Fibroblast of skin of left biceps (primary cell): ENCODE results near the gene CHRNA4.

Experiments
- DNase-seq, 2 experiments: peaks; one replicate each; pipeline ENCODE4 v3.0.0-alpha.2; 2013; ENCODE audit warnings: low read depth in 2 of 2

Gene CHRNA4

DNA sequence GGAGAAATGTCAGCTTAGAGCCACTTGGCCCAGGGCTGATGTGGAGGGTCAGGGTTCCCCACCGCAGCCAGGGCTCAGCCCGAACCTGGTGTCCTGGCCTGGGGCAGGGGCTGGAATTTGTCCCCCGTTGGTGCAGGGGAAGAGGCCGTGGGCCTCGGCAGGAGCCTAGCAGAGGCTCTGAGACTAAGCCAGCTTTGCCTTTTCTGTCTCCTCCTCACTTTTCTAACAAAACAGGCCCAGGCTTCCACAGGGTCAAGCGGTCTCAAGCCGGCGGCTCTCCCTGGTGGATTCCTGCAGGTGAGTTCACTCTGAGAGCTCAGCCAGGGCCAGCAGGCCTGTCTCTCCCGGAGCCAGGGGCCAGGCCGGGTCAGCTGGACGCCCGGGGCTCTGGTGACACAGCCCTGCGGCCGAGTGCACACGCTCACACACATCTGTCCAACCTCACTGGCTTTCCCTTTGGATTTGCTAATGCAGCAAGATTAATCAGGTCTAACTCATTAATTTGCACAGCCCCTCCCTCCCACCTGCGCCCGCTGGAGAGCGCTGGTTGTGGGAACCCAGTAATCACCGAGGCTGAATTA, 2.9 kb upstream of the CHRNA4 start:
- DNase-seq: no peak

DNA sequence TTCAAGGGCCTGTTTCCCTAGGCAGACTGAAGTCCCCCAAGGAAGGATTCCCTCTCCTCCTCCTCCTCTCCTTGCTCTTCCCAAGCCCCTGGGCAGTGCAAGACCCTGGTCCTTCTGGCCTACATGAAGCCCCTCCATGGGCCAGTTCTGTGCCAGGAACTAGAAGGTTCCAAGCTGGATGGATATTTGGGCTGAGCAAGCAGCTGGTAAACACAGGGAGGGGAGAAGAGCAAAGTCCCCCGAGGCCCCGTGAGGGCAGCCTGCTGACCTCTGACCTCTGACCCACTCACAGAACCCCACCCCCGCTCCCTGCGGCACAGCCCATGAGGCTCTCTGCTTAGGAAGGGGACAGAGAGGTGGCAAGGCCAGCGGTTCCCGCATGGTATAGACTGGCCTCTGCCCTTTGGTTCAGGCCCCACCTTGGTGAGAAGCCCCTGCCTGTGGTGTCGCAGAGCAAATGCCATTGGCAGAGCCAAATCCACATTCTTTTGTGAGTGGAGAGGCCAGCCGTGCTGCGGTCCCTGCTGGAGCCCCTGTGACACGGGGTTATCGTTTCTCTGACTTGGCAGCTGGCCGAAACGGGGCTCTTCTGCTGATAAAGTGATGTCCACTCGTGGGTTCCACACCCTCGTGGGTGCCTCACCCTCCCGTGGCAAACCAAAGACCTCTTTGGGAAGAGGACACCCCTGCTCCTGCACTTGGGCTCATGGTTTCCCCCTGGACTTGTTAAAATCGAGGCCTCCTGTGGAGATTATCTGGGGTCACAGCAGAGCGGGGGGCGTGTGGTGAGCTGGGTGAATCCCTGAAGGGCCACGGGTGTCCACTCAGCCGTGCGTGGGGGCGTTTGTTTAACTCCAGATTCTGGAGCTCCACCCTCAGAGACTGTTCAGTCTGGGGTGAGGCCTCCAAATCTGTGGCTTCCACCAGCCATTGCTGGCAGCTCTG, 2.1 kb upstream of the CHRNA4 start:
- DNase-seq: no peak

DNA sequence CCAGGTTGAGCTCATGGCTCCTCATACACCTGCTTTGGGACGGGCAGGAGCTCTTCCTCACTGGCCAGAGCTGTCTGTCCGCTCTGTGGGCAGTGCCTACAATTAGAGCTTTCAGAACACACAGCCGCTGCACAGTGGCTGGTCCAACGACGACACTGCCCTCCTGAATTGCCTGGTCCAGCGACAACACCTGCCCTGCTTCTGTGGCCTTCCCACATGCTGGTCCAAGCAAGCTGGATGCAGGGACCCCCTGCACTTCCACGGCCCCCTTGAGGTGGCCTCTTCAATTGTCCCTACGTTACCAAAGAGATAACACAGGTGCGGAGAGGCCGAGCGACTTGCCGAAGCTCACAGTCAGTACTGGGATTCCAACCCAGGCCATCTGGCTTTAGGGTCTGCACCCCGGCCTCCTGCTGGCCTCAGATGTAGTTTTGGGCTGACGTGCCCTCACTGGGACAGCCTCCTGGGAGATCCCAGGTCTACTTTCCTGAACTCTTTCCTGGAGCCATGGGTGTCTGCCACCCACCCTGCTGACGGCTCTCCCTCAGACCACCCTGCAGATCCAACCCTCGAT, 1.4 kb upstream of the CHRNA4 start:
- DNase-seq: no peak

DNA sequence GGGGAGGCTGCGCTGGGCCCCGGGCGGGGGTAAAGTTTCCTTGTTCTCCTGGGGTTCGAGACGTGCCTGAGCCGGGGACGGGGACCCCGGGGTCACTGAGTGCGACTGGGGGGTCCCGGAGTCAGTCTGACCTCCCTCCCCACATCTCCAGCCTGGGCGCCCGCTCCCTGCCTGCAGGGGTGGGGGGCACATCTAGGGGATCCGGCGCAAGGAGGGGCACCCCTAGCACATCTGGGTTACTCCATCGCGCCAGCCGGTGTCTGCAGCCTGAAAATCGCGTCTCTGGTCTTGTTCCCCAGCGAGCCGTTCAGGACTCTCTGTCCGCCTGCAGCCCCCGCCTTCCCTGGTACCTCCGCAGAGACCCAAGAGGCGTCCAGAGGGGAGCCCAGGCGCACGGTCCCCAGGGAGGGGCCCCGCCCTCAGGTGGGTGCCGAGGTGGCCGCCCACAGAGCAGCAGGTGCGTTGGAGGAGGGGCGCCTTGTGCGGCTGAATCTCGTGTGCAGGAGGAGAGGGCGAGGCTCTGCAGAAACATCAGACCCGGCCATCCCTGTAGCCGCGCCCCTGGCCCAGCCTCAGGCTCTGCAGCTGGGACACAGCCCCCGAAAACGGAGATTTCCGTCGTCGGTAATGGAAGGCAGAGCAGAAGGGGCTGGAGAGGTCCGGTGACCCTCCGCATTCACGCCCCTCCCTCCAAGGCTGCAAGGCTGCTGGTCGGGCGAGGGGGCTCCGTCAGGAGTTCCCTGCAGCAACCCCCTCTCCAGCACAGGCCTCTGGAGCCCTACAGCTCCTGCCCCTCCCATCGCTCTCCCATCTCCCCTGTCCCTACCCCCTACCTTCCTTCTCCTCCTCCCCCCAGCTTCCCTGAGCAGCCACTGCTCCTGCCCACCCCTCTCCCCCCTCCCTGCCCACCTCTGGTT, 628 bp upstream of the CHRNA4 start:
- no peak for DNase-seq

DNA sequence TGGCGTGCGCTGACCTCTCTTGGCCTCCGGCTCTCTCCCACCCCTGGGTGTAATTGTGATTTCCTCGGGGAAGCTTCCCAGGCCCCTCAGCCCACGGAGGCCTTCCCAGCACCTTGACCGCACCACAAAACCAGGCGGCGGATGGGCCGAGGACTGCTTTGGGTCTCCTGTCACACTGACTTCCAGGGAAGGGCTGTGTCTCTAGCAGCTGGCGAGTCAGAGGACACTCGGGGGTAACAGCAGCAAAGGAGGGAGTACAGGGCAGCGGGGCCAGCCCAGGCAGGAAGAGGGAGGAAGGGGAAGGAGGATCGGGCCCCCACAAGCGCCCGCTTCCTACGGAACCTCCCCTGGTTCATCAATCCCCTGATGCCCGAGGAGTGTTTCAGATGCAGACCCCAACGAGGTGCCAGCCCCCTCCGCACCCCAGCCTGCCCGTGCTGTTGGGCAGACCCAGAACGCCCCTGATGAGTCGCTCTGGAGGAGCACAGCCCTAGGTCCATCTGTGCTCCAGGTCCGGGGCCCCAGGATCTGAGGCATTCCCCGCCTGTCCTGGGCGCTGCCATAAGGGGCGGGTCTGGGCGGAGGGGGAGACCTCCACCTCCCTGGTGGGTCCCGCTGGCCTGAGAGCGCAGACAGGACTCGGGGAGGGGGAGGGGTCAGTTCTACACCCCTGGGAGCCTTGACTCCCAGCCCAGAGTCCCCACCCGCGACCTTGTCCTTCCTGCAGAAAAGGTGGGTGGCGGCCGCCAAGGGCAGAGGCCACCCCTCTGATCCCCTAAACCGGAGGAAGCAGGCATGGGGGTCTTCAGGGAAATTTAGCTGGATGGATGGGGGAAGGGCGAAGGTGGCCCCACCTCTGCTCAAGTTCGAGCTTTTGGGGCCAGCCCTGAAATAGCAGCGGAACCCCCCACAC, 956 bp downstream of the CHRNA4 start:
- no peak for DNase-seq

DNA sequence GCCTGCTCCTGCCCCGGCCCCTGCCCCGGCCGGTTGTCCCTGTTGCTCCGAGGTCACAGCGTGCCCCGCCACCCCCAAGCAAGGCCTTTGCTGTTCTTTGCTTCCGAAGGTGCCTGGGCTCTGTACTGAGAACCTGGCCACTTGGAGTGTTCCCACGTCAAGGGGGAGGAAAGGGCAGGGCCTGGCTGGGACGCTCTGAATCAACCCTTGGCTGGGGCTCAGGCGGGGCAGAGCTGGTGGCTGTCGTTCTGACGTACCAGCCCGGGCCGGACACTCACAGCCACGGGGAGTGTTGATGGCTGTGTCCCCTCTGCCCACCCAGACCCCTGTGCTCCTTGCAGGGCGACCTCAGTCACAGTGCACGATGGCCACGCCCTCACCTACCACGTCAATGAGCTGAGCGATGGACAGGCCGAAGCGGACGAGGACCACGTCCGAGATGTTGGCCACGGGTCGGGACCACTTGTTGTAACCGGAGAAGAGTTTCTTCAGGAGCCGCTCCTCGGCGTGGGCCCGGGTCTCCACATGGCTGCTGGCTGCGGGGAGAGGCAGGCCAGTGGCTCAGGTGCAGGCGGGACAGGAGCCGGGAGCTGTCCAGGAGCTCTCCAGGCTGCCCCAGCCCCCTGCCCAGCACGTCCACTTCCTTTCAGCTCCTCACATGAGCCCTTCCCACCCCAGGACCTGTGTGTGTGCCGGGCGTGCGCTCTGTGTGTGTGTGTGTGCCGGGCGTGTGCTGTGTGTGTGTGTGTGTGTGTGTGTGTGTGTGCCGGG, 1.8 kb downstream of the CHRNA4 start:
- DNase-seq: no peak

DNA sequence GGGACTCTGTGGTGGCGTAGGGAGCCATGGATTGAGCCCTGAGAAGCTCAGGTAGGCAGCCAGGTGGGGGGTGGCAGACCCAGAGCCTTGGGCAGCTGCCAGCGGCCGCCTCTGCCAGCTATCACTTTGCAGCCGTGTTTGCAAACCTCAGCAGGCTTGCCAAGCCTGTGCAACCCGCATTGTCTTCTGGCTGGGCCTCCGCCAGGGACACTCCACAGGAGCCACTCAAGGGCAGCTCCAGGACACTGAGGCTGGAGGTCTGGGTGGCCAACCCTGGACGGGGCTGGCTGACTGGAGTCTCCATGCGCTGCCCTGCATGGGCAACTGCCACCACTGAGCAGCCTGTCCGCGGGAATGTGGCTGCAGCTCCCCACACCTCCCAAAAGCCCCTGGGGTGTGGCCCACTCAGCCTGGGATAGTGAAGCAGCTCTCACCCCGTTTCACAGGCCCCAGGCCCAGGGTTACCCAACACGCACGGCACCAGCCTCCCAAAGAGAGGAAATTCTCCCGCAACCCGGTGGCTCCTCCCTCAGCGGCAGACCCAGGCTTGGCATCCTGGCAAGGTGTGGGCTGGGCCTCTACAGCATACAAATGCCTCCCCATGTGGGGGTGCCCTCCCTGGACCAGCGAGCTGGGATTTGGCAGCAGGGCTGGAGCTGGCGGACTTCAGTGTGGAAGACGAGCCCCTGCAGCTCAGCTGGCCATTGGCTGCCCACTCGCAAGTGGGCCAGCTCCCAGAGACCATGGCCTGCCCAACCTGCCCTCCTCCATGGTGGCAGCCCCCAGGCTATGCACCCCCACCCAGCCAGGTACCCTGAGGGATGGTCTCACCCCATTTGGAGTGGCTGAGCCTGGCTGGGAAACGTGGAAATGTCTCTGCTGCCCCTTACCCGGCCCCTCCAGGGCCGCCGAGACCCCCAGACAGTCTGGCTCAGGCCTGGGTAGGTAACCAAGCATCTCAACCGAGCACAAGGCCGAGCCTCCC, 2.9 kb downstream of the CHRNA4 start:
- DNase-seq: no peak

DNA sequence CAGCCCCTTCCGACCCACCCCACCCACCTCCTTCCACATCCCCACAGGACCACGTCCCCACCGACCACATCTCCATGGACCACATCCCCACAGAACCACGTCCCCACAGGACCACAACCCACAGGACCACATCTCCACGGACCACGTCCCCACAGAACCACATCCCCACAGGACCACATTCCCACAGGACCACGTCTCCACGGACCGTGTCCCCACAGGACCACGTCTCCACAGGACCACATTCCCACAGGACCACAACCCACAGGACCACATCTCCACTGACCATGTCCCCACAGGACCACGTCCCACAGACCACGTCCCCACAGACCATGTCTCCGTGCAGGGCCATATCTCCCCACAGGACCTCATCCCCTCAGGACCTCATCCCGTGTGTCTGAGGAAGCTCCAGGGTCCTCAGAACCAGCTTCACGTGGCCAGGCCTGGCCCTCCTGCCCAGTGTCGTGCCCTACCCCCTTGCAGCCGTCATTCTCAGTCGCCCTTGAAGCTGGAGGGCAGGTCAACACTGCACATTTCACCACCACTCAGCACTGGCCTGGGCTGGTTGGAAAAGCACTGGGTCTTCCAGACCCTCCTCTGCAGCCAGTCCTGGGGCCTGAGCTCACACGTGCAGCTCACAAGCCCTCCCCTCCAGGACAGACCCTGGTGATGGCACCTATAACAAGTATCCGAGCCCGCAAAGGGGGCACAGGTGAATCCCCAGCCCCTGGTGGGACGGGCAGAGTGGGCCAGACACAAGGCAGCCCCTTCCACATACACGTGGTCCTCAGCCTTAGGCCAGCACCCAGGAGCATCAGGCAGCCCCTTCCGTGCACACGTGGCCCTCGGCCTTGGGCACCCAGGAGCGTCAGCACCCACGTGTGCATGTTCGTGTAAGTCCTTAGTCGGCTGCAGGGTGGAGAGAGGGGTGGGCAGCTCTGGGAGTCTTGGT, 3.9 kb downstream of the CHRNA4 start:
- no peak for DNase-seq

DNA sequence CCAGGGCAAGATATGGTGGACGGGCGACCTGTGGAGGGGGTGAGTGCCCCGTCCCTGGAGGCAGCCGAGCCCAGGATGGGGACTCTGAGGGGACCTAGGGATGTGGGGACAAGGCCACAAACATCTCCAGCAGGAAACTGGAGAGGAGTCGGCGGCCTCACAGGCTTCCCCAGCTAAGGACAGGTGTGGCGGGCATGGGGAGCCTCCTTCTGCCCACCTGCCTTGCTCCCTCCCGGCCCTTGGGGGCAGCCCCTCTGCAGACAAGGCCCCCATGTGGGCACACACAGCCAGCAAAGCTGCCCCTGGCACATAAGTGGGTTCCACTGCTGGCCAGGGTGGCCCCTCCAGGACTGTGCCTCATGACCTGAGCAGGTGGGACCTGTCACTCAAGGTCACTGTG, 4.6 kb downstream of the CHRNA4 start:
- no peak for DNase-seq

DNA sequence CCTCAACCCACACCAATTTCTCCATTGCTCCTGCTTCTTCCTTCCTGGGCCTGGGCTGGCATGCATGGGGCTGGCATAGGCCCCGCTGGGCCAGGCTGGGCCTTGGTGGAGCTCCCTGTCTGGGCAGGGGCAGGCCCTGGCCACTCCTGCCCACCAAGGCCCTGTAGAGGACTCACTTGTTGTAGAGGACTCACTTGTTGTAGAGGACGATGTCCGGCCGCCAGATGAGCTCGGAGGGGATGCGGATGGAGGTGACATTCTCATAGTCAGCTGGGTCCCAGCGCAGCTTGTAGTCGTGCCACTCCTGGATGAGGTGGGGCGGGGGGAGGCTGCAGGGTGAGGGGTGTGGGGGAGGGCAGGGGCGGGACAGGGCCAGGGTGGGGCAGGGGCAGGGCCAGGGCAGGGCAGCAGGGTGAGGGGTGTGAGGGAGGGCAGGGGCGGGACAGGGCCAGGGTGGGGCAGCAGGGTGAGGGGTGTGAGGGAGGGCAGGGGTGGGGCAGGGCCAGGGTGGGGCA, 5.3 kb downstream of the CHRNA4 start:
- no peak for DNase-seq

DNA sequence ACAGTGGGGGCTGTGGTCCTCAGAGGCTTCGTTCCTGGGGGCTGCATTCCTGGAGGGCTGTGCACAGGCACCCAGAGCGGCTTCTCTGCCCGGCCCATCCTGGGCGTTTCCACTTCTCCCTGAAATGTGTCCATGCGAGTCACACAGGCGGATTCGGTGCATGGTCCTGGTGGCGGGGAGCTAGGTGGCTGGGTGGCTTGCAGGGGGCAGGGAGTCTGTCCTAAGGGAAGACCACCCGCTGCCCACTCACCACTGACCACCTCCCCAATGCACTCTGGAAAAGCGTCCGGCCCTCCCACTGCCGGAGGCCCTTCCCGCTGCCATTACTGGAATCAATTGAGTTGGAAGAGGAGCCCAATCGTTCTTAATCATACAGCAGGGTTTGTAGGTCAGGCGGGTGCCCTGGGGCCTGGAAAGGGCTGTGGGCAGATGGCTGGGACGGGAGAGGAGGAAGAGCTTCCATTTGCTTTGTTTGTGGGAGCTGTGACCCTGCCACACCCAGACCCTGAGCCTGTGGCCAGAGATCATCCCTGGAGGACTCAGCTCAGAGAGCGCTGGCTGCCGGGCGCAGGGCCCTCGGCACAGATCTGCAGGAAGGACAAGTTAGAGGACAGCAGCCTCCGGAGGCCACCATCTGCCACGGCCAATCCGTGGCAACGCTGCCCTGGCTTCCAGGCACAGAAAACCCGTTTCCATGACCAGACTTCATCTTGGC, 6.4 kb downstream of the CHRNA4 start:
- DNase-seq: no peak

DNA sequence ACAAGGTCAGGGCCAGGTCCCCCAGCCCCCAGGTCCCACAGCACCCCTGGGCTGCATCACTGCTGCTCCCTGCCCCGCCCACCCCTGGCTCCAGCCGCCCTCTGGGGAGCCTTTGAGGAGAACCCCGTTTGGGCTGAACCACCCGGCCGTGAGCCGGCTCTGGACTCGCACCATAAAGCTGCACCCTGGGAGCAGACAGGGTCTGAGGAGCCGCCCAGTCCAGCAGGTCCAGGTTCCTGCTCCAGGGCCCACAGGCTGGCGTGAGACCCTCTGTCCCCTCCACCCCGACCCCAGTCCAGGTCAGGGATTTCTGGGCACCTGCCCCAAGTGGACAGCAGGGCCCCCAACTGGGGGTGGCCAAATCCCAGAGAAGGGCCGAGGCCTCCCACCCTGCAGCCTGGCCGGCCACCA, 8.3 kb downstream of the CHRNA4 start:
- no peak for DNase-seq

DNA sequence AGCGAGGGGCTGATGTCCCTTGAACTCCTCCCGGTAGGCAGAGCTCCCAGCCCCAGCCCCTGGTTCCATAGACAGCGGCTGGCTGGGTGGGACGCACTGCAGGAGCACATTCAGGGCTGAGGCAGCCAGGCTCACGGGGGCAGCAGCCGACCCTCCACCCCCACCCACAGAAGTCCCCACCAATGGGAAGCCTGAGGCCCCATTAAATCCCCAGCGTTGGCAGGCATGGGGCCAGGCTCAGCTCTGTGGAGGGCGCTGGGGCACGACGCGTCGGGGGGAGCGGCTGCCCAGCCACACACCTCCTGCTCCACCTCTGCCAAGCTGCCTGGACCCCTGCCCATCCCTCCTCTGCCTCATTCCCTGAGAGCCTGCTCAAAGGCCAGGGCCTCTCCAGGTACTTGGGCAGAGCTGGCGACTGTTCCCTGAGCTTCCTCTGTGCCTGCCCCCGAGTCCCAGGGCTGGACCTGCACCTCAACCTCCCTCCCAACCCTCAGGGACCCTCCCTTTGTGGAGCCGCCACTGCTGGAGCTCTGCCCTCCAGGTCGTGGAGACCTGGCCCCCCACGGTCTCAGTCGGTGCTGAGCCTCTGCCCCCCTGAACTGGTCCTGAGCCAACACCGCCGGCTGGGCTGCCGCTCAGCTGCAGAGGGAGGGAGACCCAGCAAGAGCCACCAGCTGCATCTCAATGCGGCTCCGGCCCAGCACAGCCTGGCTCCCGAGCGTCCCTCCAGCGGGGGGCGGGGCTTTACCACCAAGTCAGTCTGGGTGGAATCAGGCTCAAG, 9.1 kb downstream of the CHRNA4 start:
- no peak for DNase-seq

DNA sequence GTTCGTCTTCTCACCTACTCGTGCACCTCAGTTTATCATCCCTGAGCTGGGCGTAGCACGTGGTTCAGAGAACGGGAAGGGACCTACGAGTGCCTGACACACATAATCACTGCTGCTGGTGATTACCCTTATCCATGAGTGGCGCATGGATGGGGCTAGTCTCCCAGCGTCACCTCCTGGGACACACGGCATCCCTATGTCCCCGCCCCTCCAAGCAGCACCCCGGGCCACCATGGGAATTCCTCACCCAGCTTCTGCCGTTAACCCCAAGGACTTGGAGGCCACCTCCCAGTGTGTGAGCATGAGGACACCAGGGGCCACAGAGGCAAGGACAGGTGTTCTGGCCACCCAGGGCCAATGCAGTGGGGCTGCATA, 9.8 kb downstream of the CHRNA4 start:
- no peak for DNase-seq

DNA sequence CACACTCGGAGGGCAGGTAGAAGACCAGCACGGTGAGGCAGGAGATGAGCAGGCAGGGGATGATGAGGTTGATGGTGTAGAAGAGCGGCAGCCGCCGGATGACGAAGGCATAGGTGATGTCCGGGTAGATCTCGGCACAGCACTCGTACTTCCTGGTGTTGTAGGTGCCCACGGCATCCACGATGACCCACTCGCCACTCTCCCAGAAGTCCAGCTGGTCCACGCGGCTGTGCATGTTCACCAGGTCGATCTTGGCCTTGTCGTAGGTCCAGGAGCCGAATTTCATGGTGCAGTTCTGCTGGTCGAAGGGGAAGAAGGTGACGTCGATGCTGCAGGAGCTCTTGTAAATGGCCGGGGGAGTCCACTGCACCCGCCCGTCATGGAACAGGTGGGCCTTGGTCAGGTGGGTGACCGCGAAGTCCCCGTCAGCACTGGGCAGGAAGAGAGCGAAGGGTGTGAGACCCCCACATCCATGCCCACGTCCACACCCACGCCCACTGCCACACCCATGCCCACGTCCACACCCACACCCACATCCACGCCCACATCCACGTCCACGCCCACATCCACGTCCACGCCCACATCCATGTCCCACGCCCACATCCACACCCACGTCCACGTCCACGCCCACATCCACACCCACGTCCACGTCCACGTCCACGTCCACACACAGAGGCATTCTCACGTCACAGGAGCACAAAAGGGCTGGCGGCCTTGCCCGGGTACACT, 10.4 kb downstream of the CHRNA4 start:
- no peak for DNase-seq
